Kasumi-1 (cell line): ENCODE data around the gene KLK7.
"Not testable (repeated sequence)": the region's sequence is repeated elsewhere in the genome, so short reads cannot be mapped to it uniquely, and the experiment has no call there.

Source experiments
- DNase-seq, 2 experiments: peaks; one replicate each; lab custom pipeline; 2025; lab: John Stamatoyannopoulos, UW

Gene KLK7

GRCh38 chr19:50975766-50976165 is 8.0 kb downstream of the KLK7 start:
- no peak for DNase-seq

DNA sequence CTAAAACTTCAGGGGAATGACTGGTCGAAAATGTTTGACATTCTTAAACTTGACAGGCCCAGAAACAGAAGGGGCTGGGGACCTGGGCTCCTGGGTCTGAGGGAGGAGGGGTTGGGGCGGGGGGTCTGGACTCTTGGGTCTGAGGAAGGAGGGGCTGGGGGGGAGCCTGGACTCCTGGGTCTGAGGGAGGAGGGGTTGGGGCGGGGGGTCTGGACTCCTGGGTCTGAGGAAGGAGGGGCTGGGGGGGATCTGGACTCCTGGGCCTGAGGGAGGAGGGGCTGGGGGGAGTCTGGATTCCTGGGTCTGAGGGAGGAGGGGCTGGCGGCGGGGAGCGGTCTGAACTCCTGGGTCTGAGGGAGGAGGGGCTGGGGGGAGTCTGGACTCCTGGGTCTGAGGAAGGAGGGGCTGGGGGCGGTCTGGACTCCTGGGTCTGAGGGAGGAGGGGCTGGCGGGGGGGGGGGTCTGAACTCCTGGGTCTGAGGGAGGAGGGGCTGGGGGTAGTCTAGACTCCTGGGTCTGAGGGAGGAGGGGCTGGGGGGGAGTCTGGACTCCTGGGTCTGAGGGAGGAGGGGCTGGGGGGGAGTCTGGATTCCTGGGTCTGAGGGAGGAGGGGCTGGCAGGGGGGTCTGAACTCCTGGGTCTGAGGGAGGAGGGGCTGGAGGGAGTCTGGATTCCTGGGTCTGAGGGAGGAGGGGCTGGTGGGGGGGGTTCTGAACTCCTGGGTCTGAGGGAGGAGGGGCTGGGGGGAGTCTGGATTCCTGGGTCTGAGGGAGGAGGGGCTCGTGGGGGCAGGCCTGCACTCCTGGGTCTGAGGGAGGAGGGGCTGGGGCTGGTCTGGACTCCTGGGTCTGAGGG is 8.8 kb downstream of the KLK7 start:
- DNase-seq = no peak

DNA sequence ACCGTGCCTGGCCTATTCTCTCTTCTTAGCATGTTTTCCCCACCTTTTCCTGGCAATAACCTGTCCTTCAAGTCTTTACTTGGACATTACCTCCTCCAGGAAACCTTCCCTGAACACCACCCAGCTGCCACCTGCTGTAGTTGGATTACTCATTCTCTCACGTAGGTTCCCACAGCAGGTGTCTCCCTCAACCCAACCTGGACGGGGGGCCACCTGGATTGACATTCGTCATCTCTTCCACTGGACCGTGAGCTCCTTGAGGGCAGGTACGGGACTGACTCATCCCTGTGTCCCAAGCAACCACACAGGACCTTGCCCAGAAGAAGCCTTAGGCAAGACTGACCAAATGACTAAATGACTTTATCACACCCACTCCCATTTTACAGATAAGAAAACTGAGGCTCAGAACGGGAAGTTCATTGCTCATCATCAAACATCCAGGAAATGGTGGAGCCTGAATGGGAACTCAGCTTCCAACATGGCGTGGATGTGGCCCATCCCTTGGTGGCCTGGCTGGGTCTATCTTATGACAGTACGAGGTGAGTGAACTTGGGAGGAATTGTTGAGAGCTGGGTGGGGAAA is 10.8 kb downstream of the KLK7 start:
- DNase-seq = no peak

- not testable (repeated sequence) for DNase-seq
Observed at GRCh38 chr19:50969810-50970209, 13.9 kb downstream of the KLK7 start.

DNA sequence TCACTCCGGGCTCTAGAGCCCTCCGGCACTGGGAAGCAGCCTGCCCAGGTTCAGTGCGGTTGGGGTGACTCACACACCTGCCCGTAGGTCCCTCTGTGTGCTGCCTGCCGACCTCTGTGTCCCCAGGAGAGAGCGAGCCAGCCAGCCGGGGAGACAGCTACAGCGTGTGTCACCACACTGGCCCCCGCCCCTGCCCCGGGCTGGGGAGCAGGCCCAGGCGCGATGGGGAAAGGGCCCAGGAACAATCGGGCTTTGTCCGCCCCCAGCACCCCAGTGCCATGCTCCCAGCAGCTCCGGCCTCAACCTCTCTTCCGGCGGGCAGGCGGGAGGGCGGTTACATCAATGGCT is 14.3 kb downstream of the KLK7 start, which contains the start of gene KLK6:
TSS of gene KLK6 (minus strand) at position 179 of the 348 bp plus-strand sequence. CDS start 1,487 bp downstream, outside the sequence.
- no peak for DNase-seq

DNA sequence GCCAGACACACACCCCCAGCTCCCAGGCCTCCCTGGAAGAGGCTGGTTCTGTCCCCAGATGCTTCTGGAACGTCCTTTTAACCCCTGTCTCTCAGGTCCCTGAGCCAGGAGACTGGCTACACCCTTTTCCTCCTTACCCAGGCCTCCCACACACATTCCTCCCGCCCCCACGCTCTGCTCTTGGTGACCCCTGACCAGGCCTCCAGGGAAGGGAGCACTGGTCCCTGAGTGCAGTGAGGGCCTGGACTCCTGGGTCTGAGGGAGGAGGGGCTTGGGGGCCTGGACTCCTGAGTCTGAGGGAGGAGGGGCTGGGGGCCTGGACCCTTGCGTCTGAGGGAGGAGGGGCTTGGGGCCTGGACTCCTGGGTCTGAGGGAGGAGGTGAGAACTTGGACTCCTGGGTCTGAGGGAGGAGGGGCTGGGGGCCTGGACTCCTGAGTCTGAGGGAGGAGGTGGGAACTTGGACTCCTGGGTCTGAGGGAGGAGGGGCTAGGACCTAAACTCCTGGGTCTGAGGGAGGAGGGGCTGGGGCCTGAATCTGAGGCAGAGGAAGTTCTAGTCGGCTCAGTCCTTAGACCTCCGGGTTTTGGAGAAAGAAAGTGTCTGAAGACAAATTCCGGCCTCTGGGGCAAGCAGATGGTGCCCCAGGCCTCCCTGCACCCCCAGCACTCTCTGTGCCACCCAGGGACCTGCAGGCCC is 14.9 kb downstream of the KLK7 start:
- no peak for DNase-seq

DNA sequence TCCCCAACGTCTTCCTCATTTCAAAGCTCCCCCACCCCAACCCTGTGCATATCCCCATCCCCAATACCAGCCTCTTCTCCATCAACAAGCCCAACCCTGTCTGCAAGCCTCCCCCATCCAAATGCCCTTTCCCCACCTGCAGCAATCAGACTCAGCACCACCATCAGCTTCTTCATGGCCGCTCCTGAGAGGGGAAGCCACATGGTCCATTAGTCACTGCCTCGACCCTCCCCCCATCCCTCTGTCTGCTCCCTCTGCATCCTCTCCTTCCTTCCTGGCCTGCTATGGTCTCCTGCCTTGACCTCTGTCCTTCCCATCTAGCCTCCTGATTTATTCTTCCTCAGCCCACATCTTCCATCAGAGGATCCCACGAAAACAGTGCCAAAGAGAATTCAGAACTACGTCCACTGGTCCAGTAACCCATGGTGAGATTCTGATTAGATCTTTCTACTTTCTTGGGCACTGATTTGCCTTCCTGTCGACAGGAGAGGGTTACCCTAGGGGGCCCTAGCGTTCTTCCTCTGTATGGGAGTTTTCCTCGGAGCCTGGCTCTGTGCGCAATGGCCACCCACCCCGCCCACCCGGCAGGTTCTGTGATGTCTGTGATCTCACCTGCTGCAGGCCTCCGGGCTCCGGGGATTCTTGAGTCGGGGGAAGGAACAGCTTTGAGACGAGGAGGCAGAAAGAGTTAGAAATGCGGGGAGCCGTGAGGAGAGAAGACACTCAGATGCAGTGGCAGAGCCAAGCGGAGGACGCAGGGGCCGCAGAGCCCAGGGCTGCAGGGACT is 15.6 kb downstream of the KLK7 start:
- DNase-seq = no peak

DNA sequence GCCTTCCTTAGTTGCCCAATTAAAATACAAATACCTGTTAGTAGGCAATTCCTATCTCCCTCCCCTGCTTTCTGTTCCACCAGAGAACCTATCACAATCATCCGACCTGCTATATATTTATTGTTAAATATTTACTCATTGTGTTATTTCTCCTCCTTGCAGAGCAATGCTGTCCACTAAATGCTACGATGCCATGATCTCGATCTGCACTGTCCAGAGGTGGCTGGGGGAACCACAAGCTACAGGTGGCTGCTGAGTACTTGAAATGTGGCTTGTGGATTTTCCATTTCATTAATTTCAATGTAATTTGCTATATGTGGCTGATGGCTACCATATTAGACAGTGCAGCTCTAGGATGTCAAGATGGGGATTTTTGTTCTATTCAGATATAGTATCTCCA is 19.5 kb downstream of the KLK7 start:
- no peak for DNase-seq

DNA sequence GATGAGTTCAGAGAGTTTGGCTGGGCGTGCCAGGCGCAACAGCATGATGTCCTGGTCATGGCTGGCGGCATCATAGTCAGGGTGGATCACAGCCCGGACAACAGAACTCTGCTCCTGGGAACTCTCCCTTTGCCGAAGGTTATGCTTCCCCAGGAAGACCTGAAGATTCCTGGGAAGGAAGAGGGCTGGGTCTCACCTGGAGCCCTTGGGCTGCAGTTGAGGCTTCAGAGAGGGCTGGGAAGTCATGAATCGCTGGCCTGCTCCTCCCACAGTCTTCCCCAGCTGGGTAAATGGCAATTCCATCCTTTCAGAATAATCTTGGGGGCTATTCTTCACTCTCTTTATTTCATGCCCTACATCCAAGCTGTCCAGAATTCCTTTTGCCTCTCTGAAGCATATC is 20.3 kb downstream of the KLK7 start:
- no peak for DNase-seq

DNA sequence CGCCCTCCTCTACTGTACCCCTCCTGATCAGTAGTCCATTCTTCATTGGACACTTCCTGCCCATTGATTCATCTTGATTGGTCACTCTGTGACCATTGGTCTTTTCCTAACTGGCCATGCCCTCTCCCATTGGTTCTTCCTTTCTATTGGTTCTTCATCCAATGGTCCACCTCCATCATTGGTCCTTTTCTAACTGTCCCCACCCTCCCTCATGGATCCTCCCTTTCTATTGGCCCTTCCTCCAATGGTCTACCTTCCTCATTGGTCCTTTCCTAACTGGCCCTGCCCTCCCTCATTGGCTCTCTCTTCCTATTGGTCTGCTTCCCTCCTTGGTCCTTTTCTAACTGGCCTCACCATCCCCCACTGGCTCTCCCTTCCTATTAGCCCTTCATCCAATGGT is 21.5 kb downstream of the KLK7 start:
- no peak for DNase-seq

GRCh38 chr19:50959731-50960500 is 23.8 kb downstream of the KLK7 start:
- no peak for DNase-seq

DNA sequence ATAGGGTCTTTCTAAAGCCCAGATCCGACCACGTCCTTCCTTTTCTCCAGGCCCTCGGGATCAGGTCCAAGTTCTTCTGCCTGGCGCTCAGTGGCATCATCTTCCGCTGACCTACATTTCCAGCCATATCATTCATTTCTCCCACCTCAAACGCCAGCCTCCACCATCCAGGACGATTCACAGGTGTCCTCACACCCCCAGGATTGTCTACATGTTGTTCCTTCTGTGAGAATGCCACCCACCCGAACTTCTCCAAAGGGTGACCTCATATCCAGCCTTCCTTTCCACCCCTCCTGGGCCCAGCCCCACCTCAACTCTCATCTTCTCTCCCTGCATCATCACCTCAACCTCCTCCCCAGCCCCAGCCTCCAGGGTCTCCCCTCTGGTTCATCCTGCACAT is 26.1 kb downstream of the KLK7 start:
- DNase-seq = no peak

DNA sequence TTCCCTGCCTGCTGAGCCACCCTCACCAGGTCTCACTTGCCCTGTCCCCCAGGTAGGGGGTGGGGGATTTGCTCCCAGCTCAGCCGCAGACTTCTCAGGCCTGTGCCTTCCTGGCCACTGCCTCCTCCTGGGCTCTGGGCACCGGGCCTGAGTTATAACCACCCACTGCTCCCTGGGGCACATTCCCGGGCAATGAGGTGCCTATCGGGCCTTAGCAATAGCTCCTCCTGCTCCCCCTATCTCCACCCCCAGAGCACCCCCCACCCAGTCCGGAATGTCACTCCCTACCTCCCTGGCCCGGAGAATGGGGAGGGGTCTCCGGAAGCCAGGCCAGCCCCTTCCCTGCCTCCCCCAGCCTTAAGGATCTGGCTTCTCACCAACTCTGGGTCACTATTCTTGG is 30.8 kb downstream of the KLK7 start, which contains the start of gene KLK5:
TSS of gene KLK5 (minus strand) at position 129 of the 400 bp plus-strand sequence. CDS start 381 bp downstream, outside the sequence.
- DNase-seq = no peak

DNA sequence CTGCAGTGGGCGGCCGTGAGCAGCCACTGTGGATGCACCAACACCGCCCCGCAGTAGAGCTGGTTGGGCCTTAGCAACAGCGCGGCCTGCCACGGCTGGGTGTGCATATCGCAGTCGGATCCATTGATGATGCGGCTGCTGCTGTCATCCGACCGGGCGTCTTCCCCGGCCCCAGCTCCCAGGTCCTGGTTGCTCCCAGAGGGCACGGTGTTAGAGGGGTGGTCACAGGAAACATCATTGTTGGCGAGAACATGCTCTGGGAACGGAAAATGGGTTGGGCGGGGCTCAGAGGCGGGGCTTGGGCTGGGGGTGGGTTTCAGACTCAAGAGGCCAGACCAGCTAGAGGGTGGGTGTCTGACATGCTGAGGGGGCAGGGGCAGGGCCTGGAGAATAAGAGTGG is 33.9 kb downstream of the KLK7 start:
- no peak for DNase-seq

GRCh38 chr19:50947123-50947522 is 36.6 kb downstream of the KLK7 start:
- no peak for DNase-seq

- no peak for DNase-seq
Observed at GRCh38 chr19:50944795-50945194, 38.9 kb downstream of the KLK7 start.

GRCh38 chr19:50943074-50943828 is 40.5 kb downstream of the KLK7 start:
- DNase-seq = no peak

GRCh38 chr19:50939596-50939995 is 44.1 kb downstream of the KLK7 start:
- no peak for DNase-seq

DNA sequence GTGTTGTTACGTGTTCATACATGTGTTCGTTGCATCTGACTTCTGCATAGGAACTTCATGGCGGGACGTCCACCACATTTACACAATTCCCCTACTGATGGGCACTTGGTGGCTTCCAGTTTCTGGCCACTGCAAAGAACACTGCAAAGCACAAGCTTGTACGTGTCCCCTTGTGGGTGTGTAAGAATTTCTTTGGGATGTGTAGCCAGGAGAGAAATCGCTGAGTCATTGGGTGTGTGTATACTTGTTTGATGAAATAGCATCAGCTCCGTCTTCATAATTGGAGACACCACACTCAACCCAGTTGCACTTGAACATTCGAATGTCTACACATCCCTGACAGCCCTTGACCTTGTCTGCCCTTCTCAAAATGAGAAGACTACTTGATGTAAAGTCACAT is 50.1 kb downstream of the KLK7 start:
- no peak for DNase-seq

- no peak for DNase-seq
Observed at GRCh38 chr19:50932690-50933083, 51.0 kb downstream of the KLK7 start.
